CD4-positive, alpha-beta T cell treated with Interferon gamma for 1 hour (primary cell): Measurements from ENCODE around the gene SDC3.
"Not testable (repeated sequence)": the region's sequence is repeated elsewhere in the genome, so short reads cannot be mapped to it uniquely, and the experiment has no call there.

Experiments used
- DNase-seq: peaks from one replicate; pipeline ENCODE4 v3.0.0-alpha.2; 2020

Gene SDC3

DNA sequence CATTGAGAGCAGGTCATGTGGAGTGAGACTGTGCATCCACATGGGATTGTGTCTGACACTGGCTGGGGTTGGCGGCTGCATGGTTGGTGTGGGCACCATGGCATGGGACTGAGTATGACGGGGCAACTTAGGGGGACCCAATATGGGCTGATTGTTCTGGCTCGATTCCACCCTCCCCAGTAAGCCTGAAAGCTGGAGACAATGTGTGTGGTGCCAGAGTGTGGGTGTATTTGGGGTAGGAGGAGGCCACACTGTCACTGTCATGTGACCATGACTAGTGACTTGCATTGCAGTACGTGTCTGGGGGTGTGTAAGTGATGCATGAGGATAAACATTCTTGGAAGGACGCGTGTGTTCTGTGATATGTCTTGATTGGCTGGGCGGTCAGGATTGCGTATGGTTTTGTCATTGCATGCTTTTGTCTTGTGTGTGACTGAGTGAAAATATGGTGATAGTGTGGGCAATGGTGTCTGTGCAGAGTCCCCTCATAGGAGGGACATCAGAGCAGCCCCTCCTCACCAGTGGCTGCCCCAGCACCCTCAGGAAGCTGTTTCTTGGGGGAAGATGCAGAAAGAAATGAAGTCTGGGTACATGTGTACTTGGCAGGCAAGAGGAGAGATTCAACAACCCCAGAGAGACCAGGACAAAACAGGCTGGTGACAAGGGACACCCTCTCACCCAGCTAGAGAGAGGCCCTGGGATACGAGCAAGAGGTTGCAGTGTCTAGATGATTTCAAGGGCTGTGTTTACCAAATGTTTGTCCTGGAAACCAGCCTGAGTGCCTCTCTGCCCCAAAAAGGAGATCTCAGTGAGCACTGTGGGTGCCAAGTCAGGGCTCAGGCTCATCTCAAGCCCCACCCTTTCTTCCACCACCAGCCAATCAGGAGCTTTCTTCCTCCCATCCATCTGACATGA is 36.3 kb downstream of the SDC3 start:
- no peak for DNase-seq

DNA sequence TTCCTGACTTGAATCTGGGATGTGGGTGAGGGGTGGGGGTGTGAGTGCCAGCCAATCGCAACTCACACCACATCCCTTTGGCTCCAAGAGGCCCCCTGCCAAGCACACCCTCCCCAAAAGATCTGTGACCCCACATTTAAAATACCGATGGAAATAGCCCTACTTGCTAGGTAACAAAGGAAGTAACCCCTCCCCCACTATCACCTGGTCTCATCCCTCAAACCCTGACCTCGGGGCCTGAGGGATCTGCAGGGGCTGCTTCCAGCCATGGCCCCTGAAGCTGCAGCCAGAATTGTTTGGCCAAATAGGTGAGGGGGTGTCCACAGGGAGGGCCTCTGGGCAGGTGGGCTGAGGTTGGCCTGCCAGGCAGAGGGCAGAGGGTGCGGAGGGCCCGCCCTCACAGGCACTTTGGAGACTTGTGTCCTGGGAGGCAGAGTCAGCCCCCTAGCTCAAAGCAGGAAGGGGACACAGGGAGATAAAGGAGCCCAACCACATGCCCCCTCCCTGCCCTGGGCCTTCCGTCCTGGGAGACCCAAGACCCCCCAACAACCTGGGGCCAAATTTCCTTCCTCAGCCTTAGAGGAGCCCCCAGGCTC is 37.2 kb downstream of the SDC3 start:
- no peak for DNase-seq

GRCh38 chr1:30870656-30871055 is 37.9 kb downstream of the SDC3 start:
- DNase-seq, result no peak

- DNase-seq, result no peak
Measured at GRCh38 chr1:30870035-30870434, 38.5 kb downstream of the SDC3 start.

GRCh38 chr1:30868833-30869435 is 39.6 kb downstream of the SDC3 start:
- no peak for DNase-seq

DNA sequence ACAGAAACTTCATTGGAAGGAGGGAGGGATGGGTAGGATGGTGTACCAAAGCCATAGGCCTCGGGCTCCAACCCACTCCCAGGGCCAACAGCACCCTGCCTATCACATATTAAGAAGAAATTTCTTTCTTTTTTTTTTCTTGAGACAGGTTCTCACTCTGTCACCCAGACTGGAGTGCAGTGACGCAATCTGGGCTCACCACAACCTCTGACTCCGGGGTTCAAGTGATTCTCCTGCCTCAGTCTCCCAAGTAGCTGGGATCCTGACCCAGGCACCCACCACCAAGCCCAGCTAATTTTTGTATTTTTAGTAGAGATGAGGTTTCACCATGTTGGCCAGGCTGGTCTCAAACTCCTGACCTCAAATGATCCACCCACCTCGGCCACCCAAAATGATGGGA is 40.5 kb downstream of the SDC3 start:
- DNase-seq, result not testable (repeated sequence)

GRCh38 chr1:30867537-30867936 is 41.0 kb downstream of the SDC3 start:
- DNase-seq, result no peak

DNA sequence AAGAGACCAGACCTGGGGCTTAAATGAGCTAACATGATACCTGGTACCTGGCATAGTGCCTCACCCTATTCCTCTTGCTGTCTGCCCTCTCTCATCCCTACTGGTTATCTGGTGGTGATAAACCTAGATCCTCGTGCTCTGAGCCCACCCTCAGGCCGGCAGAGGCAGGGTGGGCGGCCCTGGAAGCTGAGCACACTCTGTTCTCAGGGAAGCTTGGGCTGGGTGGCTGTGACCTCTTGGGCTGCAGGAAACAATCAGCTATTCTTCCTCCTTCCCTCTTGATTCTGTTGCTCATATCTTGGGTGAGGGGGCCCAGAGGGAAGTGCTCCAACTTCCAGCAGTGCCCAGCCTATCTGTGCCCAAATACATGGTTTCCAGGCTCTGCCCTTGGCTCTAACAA is 42.0 kb downstream of the SDC3 start:
- DNase-seq, result no peak

DNA sequence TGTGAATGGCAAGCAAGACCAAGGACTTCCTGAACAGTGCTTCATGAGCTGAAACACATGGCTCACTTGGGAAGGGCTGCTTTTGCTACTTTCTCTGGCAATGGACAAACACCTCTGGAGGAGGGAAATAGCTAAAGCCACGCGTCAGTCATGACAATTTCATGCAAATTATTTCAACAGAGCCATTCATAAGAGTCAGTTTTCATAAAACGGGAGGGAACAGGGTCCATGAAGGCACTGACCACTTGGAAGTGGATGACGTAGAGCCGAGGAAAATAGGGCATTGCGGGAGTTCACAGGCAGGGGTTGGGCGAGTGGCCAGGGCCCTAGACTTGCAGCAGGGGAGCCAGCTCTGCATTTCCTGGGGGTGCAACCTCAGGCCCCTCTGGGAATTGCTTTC is 43.9 kb downstream of the SDC3 start:
- no peak for DNase-seq

DNA sequence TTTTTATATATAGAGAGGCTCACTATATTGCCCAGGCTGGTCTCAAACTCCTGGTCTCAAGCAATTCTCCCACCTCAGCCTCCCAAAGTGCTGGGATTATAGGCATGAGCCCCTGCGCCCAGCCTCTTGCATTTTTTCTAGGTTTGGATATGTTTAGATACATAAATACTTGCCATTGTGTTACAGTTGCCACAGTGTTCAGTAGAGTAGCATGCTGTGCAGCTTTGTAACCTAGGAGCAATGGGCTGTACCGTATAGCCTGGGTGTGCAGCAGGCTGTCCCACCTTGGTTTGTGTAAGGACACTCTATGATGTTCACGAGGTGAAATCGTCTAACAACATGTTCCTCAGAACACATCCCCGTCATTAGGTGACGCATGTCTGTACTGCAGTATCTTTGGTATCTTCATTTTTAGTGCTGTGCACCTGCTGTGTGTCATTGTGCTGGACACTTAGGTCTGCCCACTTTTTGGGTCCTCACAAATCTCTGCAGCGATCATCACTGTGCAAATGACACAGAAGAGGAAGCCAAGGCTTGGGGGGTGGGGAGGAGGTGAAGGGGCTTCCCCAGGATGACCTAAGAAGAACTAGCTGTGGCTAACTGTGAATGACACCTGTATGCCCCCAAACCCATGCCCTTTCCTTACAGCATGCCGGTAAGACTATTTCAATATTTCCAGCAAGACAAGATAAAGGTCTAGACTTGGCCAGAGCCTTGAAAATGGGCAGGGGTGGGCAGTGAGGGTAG is 44.5 kb downstream of the SDC3 start:
- DNase-seq, result no peak

- no peak for DNase-seq
Measured at GRCh38 chr1:30860320-30860652, 48.3 kb downstream of the SDC3 start.

GRCh38 chr1:30857964-30858363 is 50.6 kb downstream of the SDC3 start:
- DNase-seq, result no peak

GRCh38 chr1:30857062-30857461 is 51.5 kb downstream of the SDC3 start:
- DNase-seq, result no peak

DNA sequence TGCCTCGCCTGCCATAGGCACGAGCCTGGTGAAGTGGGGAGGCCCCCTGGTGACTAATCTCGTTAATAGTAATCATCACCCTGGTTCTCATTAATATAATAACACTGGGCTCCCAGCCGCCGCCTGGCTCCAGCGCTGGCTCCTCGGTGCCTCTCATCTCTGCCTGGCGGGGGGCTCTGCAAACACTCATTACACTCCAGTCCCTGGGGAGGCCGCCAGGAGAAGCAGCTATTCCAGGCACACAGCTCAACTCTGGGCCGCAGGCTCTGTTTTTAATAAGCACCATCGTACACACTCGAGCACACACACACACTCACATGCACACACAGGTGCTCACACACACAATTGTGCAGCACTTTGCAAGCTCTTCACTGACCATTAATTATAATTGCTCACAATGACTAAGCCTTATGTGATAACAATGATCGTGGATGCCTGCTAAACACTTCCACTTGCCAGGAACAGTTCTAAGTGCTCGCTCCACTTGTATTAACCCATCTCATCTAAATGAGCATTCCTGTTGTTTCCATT is 52.2 kb downstream of the SDC3 start:
- DNase-seq, result no peak

GRCh38 chr1:30855686-30856259 is 52.8 kb downstream of the SDC3 start:
- DNase-seq, result no peak

DNA sequence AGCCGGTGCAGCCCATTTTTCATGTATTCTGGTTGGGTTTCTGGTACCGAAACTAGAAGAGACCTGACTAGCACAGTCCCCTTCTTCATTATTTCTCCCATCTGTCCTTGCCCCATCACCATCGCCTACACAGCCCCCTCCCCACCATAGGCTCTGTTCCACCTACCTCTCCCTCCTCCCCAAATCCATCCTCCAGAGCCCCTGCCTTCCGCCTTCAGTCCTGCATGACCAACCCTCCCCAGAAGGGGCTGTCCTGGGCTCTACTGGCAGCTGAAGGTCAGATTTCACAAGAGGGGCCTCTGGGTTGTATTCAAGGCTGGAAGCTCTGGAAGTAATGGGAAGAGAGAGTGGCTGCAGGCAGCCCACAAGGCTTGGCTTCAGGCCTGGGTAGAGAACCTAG is 55.2 kb downstream of the SDC3 start:
- DNase-seq, result no peak

DNA sequence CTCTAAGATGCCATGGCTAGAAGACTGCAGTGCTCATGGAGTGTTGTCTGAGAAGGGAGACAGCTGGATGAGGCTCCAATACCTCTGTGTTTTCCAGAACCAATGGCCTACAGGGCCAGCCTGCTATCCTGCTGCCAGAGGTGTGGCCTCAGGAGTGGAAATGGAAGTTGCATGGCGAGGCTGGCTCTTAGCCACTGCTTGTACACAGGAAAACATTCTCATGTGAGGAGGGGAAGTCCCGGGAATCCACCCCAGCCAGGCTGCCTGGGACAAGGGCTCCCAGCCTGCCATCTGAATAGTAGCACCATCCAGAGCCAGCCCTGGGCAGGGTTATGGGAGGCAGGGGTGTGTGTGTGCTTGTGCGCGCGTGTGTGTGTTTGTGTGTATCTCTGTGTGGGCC is 56.5 kb downstream of the SDC3 start:
- no peak for DNase-seq

- no peak for DNase-seq
Measured at GRCh38 chr1:30851286-30851685, 57.3 kb downstream of the SDC3 start.

DNA sequence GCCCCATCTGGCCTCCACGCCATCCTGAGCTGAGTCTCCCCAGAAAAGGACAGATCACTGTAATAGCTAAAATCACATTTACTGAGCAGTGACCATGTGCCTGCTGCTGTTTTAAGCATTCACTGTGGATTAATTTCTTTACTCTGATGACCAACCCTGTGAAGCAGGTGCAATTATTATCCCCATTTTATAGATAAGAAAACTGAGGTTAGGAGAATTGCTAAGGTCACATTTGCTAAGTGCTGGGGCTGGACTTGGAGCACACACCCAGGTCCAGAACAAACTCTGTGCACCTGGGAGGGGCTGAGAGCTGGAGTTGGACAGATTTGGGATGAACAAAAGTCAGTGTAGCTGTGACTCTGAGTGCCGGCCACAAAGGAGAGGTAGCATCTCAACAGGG is 58.0 kb downstream of the SDC3 start:
- no peak for DNase-seq

DNA sequence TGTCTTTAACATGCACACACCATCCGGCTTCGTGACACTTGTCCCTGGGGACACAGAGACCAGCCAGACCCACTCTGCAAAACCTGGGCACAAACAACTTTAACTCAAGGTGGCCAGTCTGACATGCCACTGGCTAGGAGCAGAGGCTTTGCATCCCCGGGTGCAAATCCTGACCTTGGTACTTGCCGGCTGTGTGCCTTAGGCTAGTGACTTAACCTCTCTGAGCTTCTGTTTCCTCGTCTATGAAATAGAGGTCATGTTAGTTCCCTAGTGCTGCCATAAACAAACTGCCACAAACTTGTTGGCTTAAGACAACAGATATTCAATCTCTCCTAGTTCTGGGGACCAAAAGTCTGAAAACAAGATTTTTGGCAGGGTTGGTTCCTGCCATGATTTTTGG is 60.4 kb downstream of the SDC3 start:
- no peak for DNase-seq

DNA sequence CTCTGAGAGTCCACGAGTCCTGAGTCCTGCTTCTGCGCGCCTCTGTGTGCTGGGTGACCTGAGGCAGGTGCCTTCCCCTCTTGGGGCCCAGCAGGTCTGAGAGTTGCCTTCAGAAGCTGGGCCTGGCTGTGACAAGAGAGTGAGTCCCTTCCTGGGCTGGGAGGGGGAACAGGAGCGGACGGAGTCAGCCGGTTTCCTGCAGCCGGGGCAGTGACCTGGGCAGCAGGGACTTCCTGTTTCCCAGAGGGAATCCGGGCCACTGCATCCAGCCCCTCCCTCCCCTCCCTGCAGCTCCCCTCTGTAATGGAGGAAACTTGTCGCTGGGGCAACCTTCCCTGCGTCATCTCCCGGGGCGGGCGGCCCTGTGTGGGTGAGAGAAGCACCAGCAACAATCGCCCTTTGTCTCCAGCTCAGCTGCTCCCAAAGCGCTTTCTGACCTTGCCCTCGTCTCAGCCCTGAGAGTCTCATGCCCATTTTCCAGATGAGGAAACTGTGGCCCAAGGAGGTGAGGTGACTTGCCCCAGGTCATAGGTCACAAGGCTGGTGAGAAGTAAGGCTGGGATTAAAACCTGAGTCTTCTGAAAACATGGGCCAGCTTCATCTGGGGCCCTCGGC is 61.1 kb downstream of the SDC3 start:
- DNase-seq, result no peak

DNA sequence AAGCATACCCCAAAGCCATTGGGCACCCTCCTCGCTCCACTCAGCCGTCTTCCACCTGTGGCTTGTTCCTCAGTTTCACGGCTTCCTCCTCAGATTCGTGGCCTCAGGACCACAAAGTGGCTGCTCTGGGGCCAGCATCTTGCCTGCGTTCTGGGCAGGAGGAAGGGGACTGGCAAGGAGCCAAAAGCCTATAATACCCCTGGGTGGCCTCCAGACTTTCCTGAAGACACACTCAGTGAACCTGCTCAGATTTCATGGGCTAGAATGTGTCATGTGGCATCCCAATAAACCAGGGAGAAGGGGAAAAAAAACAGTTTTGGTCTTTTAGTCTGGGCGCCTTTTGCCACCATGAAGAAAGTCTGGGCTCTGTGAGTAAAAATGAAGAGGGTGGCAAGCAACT is 62.0 kb downstream of the SDC3 start:
- no peak for DNase-seq

DNA sequence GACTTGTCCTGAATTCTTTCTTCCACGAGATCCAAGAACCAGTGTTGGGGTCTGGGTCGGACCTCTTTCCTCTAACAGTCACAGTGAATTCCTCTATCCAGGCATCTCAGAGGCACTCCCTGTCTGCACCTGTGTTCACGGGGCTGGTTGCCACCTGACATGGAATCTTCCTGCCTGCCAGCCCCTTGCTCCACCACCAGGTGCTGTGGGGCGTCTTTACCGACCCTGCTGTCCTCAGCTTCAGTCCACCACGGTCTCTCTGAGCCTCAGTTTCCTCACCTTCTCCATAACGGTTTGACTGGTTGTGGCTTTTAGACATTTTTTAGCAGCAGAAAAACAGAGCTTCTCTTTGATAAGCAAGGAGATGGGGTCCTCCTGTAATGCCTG is 62.7 kb downstream of the SDC3 start:
- no peak for DNase-seq
